DOHH2 (cell line): ENCODE results near the gene CAPZB.

Source experiments
- H3F3A ChIP-seq: fragments of 200-600 bp; sonication (generic), shearing (Covaris generic); 2 replicates; pipeline ENCODE4 v1.6.0; 2016; ENCODE audit warnings: antibody characterized with exemption, mild to moderate bottlenecking; ENCODE audit not compliant: control insufficient read depth, insufficient read depth
- H3K27ac ChIP-seq: fragments of 200-600 bp; sonication (generic); 2 replicates; pipeline ENCODE4 v1.5.1; 2014; ENCODE audit warnings: low read depth, mild to moderate bottlenecking, low read length, moderate library complexity
- H3K27me3 ChIP-seq: fragments of 200-600 bp; sonication (generic); 2 replicates; pipeline ENCODE4 v1.6.1; 2014; ENCODE audit warnings: mild to moderate bottlenecking, low read length, mixed read lengths; ENCODE audit not compliant: control insufficient read depth
- H3K36me3 ChIP-seq: fragments of 200-600 bp; sonication (generic); 2 replicates; pipeline ENCODE4 v1.6.1; 2014; ENCODE audit warnings: mild to moderate bottlenecking, low read length, moderate library complexity, mixed read lengths; ENCODE audit not compliant: control insufficient read depth
- H3K4me1 ChIP-seq: fragments of 200-600 bp; sonication (generic); 2 replicates; pipeline ENCODE4 v1.6.1; 2014; ENCODE audit warnings: mild to moderate bottlenecking, low read length, mixed read lengths; ENCODE audit not compliant: control insufficient read depth
- H3K4me2 ChIP-seq: fragments of 200-600 bp; sonication (generic); 2 replicates; pipeline ENCODE4 v1.6.0; 2014; ENCODE audit warnings: mild to moderate bottlenecking, low read length, moderate library complexity
- H3K4me3 ChIP-seq: fragments of 200-600 bp; sonication (generic); 2 replicates; pipeline ENCODE4 v1.5.1; 2014; ENCODE audit warnings: mild to moderate bottlenecking, low read length, mixed read lengths
- H3K79me2 ChIP-seq: fragments of 200-600 bp; sonication (generic); 2 replicates; pipeline ENCODE4 v1.6.1; 2014; ENCODE audit warnings: mild to moderate bottlenecking, low read length, mixed read lengths; ENCODE audit not compliant: control insufficient read depth
- H3K9me2 ChIP-seq: fragments of 200-600 bp; sonication (generic); replicated peaks from 2 replicates; pipeline ENCODE4 v1.6.1; 2014; ENCODE audit warnings: mild to moderate bottlenecking, low read length, mixed read lengths; ENCODE audit not compliant: control insufficient read depth
- H3K9me3 ChIP-seq: fragments of 200-600 bp; sonication (generic); 2 replicates; pipeline ENCODE4 v1.6.1; 2014; ENCODE audit warnings: antibody characterized with exemption, low read length, mixed read lengths; ENCODE audit not compliant: control insufficient read depth, insufficient read depth
- H4K20me1 ChIP-seq: fragments of 200-600 bp; sonication (generic); 2 replicates; pipeline ENCODE4 v1.6.0; 2014; ENCODE audit warnings: low read depth, mild to moderate bottlenecking, antibody characterized with exemption, low read length, moderate library complexity; ENCODE audit not compliant: control insufficient read depth, insufficient read depth
- CTCF ChIP-seq: fragments of 200-600 bp; sonication (generic); IDR thresholded peaks from one replicate; pipeline ENCODE4 v1.5.1; 2014; ENCODE audit warnings: antibody characterized with exemption, mild to moderate bottlenecking, low read depth, low read length; ENCODE audit not compliant: poor library complexity, severe bottlenecking
- EZH2phosphoT487 ChIP-seq: fragments of 200-600 bp; sonication (generic); IDR thresholded peaks from 2 replicates; pipeline ENCODE4 v1.6.1; 2017; ENCODE audit warnings: borderline replicate concordance, mild to moderate bottlenecking, antibody characterized with exemption, low read length, moderate library complexity, mixed read lengths

The CAPZB gene

GRCh38 chr1:19468397-19468956 lies 16.9 kb downstream of the CAPZB start:
- Histone ChIP-seq H3K9me3 (no peaks in the 10 kb centered on the region), H3K27ac (no peak overlapping the region), H4K20me1 (peaks cover 58% of the 10 kb centered on the region), H3F3A (no peaks in the 10 kb centered on the region), H3K79me2 (peaks cover 93% of the 10 kb centered on the region), H3K9me2 (no peaks in the 10 kb centered on the region), H3K4me2 (peak overlapping the region; percentile 44), H3K4me1 (peaks cover 38% of the 10 kb centered on the region), H3K27me3 (no peaks in the 10 kb centered on the region), H3K4me3 (no peak overlapping the region), H3K36me3 (peaks cover 31% of the 10 kb centered on the region)
- TF ChIP-seq EZH2phosphoT487 (no peak), CTCF (no peak)

- peaks cover 62% of the 10 kb centered on the region for H4K20me1 ChIP-seq
- H3F3A ChIP-seq, result no peaks in the 10 kb centered on the region
- no peak overlapping the region for H3K27ac ChIP-seq
- TF ChIP-seq EZH2phosphoT487 (no peak), CTCF (no peak)
- H3K9me3 ChIP-seq, result no peaks in the 10 kb centered on the region
- H3K27me3 ChIP-seq, result no peaks in the 10 kb centered on the region
- H3K9me2 ChIP-seq, result no peaks in the 10 kb centered on the region
- H3K4me2 ChIP-seq, result no peak overlapping the region
- H3K4me3 ChIP-seq, result no peak overlapping the region
- peaks cover 34% of the 10 kb centered on the region for H3K36me3 ChIP-seq
- peaks cover 48% of the 10 kb centered on the region for H3K4me1 ChIP-seq
- H3K79me2 ChIP-seq, result peaks cover 95% of the 10 kb centered on the region
Observed at GRCh38 chr1:19467199-19468187, 17.8 kb downstream of the CAPZB start.

- no peaks in the 10 kb centered on the region for H3K9me3 ChIP-seq
- H3K27ac ChIP-seq, result no peak overlapping the region
- H3F3A ChIP-seq, result no peaks in the 10 kb centered on the region
- no peak overlapping the region for H3K4me3 ChIP-seq
- peaks cover 48% of the 10 kb centered on the region for H3K4me1 ChIP-seq
- peaks cover 63% of the 10 kb centered on the region for H4K20me1 ChIP-seq
- peaks cover 28% of the 10 kb centered on the region for H3K36me3 ChIP-seq
- TF ChIP-seq CTCF, result no peak
- TF ChIP-seq EZH2phosphoT487, result no peak
- H3K9me2 ChIP-seq, result no peaks in the 10 kb centered on the region
- H3K27me3 ChIP-seq, result no peaks in the 10 kb centered on the region
- H3K79me2 ChIP-seq, result peaks cover 95% of the 10 kb centered on the region
- H3K4me2 ChIP-seq, result no peak overlapping the region
Observed at GRCh38 chr1:19466112-19466561, 19.2 kb downstream of the CAPZB start.
